Mucosa of rectum (tissue), 2 donors: ENCODE measurements around the gene MAP2.

Experiments used
- H3K27ac ChIP-seq, 2 donors: one replicate each; pipeline ENCODE4 v1.7.0; 2013; ENCODE audit warnings: inconsistent platforms in 2 of 2, low read depth in 2 of 2, low read length in 2 of 2
- H3K27me3 ChIP-seq, 2 donors: one replicate each; pipeline ENCODE4 v1.7.0; 2013; ENCODE audit warnings: low read length in 2 of 2; ENCODE audit not compliant: control insufficient read depth in 2 of 2, insufficient read depth in 2 of 2
- H3K36me3 ChIP-seq, 2 donors: one replicate each; pipeline ENCODE4 v1.7.0; 2013; ENCODE audit warnings: low read length in 2 of 2; ENCODE audit not compliant: control insufficient read depth in 2 of 2, insufficient read depth in 2 of 2
- H3K4me1 ChIP-seq, 2 donors: one replicate each; pipeline ENCODE4 v1.7.0; 2013; ENCODE audit warnings: low read length in 2 of 2, mild to moderate bottlenecking in 1 of 2; ENCODE audit not compliant: control insufficient read depth in 2 of 2, insufficient read depth in 2 of 2
- H3K4me3 ChIP-seq, 2 donors: one replicate each; pipeline ENCODE4 v1.7.0; 2013; ENCODE audit warnings: low read length in 2 of 2
- H3K9ac ChIP-seq, 2 donors: one replicate each; pipeline ENCODE4 v1.7.0; 2013; ENCODE audit warnings: low read length in 2 of 2, low read depth in 1 of 2, mild to moderate bottlenecking in 1 of 2
- H3K9me3 ChIP-seq, 2 donors: one replicate each; pipeline ENCODE4 v1.7.0; 2013; ENCODE audit warnings: low read length in 2 of 2; ENCODE audit not compliant: control insufficient read depth in 2 of 2
- donor health status: healthy.
- donor health status: Normal muscosa, but diverticular disease.

Gene MAP2

DNA sequence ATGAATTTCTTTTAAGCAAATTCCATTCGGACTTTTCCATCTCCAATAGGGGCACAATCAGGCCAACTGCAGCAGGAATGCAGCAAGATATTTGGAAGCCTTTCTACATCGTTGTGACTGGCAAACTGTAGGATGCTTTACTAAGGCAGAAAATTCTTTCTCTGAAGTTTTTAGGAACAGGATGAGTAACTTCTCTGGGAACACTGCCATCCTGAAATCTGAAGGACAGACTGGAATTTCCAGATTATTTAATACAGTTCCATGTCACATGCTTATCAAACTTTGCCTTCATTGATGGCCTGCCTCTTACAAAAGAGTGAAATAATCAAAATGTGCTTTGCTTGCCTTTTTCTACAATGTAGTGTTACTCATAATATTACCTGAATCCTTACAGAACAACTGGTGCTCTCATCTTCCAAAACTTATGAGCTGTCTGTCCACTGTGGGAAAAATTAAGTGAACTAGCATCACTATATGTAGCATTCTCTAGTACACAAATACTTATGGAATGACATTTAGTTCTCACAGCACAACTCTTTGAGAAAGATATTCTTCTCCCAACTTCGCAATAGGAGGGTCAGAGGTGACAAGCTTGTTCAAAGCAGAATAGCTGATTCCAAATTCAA is 32.0 kb upstream of the MAP2 start:
- H3K4me1 ChIP-seq, result no peaks in the 10 kb centered on the region
- H3K27ac ChIP-seq, result no peak overlapping the region
- no peaks in the 10 kb centered on the region for H3K36me3 ChIP-seq
- no peaks in the 10 kb centered on the region for H3K9me3 ChIP-seq
- no peak overlapping the region for H3K9ac ChIP-seq
- no peak overlapping the region for H3K4me3 ChIP-seq
- no peaks in the 10 kb centered on the region for H3K27me3 ChIP-seq

- Histone ChIP-seq H3K27me3 (no peaks in the 10 kb centered on the region), H3K9me3 (no peaks in the 10 kb centered on the region), H3K36me3 (no peaks in the 10 kb centered on the region), H3K27ac (no peak overlapping the region), H3K4me1 (no peaks in the 10 kb centered on the region), H3K4me3 (no peak overlapping the region), H3K9ac (no peak overlapping the region)
These were observed 28.6 kb upstream of the MAP2 start for GRCh38 chr2:209395229-209395628.

GRCh38 chr2:209395652-209396051 is 28.2 kb upstream of the MAP2 start:
- Histone ChIP-seq H3K4me1 (no peaks in the 10 kb centered on the region), H3K4me3 (no peak overlapping the region), H3K27me3 (no peaks in the 10 kb centered on the region), H3K9ac (no peak overlapping the region), H3K9me3 (no peaks in the 10 kb centered on the region), H3K36me3 (no peaks in the 10 kb centered on the region), H3K27ac (no peak overlapping the region)

DNA sequence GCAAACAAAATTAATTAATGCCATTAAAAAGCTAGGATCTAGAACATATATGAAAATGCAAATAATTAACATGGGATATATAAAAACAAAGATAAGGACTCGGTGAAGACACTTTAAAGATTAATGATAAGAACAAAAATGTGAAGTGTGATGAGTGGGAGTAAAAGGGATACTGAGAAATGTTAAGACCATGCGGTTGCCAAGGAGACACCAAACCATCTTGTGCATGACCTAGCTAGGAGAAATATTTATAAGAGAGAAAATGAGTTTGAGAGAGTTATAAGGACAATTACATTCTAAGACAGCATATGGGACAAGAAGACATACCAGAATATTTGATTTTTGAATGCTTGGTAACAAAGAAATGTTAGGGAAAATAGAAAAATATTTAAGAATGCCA is 25.4 kb upstream of the MAP2 start:
- Histone ChIP-seq H3K36me3 (no peaks in the 10 kb centered on the region), H3K9ac (no peak overlapping the region), H3K4me1 (no peaks in the 10 kb centered on the region), H3K4me3 (no peak overlapping the region), H3K27me3 (no peaks in the 10 kb centered on the region), H3K9me3 (no peaks in the 10 kb centered on the region), H3K27ac (no peak overlapping the region)

GRCh38 chr2:209401788-209402187 is 22.1 kb upstream of the MAP2 start:
- H3K27ac ChIP-seq, result no peak overlapping the region
- no peak overlapping the region for H3K9ac ChIP-seq
- H3K9me3 ChIP-seq, result no peaks in the 10 kb centered on the region
- H3K36me3 ChIP-seq, result no peaks in the 10 kb centered on the region
- H3K4me3 ChIP-seq, result no peak overlapping the region
- H3K4me1 ChIP-seq, result no peaks in the 10 kb centered on the region
- H3K27me3 ChIP-seq, result no peaks in the 10 kb centered on the region

GRCh38 chr2:209411296-209411695 is 12.6 kb upstream of the MAP2 start:
- Histone ChIP-seq H3K4me3 (no peak overlapping the region), H3K27ac (no peak overlapping the region), H3K9ac (no peak overlapping the region), H3K4me1 (no peaks in the 10 kb centered on the region), H3K27me3 (no peaks in the 10 kb centered on the region), H3K9me3 (no peaks in the 10 kb centered on the region), H3K36me3 (no peaks in the 10 kb centered on the region)

GRCh38 chr2:209411718-209412117 is 12.1 kb upstream of the MAP2 start:
- Histone ChIP-seq H3K9me3 (no peaks in the 10 kb centered on the region), H3K27ac (no peak overlapping the region), H3K27me3 (no peaks in the 10 kb centered on the region), H3K4me1 (no peaks in the 10 kb centered on the region), H3K9ac (no peak overlapping the region), H3K4me3 (no peak overlapping the region), H3K36me3 (no peaks in the 10 kb centered on the region)

DNA sequence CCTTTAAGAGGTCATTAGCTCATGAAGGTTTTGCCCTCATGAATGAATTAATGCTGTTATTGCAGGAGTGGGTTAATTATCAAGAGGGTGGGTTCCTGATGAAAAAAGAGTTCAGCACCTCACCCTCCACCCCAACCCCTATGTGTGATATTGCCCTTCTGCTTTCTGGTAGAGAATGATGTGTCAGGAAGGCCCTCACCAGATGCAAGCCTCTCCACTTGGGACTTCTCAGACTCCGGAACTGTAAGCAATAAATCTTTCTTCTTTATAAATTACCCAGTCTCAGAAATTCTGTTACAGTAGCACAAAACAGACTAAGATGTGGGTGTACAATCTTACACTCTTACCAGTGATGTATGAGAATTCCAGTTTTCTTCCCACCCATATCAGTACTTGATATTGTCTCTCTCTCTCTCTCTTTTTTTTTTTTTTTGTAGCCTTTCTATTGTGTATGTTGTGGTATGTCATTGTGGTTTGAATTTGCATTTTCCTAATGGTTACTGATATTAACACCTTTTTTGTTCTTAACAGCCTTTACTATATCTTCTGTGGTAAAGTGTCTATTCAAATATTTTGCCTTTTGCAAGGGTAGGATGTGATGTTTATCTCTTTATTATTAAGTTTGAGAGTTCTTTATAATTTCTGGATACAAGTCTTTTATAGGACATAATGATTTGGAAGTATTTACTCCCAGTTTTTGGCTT is 10.4 kb upstream of the MAP2 start:
- H3K9ac ChIP-seq, result no peak overlapping the region
- no peaks in the 10 kb centered on the region for H3K27me3 ChIP-seq
- H3K9me3 ChIP-seq, result no peaks in the 10 kb centered on the region
- no peak overlapping the region for H3K27ac ChIP-seq
- H3K4me1 ChIP-seq, result no peaks in the 10 kb centered on the region
- H3K36me3 ChIP-seq, result no peaks in the 10 kb centered on the region
- no peak overlapping the region for H3K4me3 ChIP-seq

- no peaks in the 10 kb centered on the region for H3K4me1 ChIP-seq
- H3K36me3 ChIP-seq, result no peaks in the 10 kb centered on the region
- no peaks in the 10 kb centered on the region for H3K27me3 ChIP-seq
- H3K9ac ChIP-seq, result no peak overlapping the region
- H3K9me3 ChIP-seq, result no peaks in the 10 kb centered on the region
- no peak overlapping the region for H3K4me3 ChIP-seq
- no peak overlapping the region for H3K27ac ChIP-seq
These were observed 6.9 kb upstream of the MAP2 start for GRCh38 chr2:209416913-209417312.

GRCh38 chr2:209422191-209422754 is 1.6 kb upstream of the MAP2 start:
- H3K9me3 ChIP-seq, result no peaks in the 10 kb centered on the region
- no peak overlapping the region for H3K9ac ChIP-seq
- peaks cover 0 to 2% of the 10 kb centered on the region in 2 donors for H3K4me1 ChIP-seq
- no peak overlapping the region for H3K4me3 ChIP-seq
- no peak overlapping the region for H3K27ac ChIP-seq
- H3K27me3 ChIP-seq, result peaks cover 0 to 8% of the 10 kb centered on the region in 2 donors
- no peaks in the 10 kb centered on the region for H3K36me3 ChIP-seq
